ENCODE data around the gene CACNA2D3.

The CACNA2D3 gene

GRCh38 chr3:54137311-54137710, 15.0 kb downstream of the CACNA2D3 start:
- H3K4me3 ChIP-seq (ENCODE audit: low read length) = no peak overlapping the region
- TF ChIP-seq, protein P1, sequence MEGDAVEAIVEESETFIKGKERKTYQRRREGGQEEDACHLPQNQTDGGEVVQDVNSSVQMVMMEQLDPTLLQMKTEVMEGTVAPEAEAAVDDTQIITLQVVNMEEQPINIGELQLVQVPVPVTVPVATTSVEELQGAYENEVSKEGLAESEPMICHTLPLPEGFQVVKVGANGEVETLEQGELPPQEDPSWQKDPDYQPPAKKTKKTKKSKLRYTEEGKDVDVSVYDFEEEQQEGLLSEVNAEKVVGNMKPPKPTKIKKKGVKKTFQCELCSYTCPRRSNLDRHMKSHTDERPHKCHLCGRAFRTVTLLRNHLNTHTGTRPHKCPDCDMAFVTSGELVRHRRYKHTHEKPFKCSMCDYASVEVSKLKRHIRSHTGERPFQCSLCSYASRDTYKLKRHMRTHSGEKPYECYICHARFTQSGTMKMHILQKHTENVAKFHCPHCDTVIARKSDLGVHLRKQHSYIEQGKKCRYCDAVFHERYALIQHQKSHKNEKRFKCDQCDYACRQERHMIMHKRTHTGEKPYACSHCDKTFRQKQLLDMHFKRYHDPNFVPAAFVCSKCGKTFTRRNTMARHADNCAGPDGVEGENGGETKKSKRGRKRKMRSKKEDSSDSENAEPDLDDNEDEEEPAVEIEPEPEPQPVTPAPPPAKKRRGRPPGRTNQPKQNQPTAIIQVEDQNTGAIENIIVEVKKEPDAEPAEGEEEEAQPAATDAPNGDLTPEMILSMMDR (IDR thresholded peaks at IDR 0.05; ENCODE audit: insufficient read depth, low read depth, low read length, missing control alignments) = no peak
- no peak for DNase-seq (ENCODE audit: low read depth)

DNA sequence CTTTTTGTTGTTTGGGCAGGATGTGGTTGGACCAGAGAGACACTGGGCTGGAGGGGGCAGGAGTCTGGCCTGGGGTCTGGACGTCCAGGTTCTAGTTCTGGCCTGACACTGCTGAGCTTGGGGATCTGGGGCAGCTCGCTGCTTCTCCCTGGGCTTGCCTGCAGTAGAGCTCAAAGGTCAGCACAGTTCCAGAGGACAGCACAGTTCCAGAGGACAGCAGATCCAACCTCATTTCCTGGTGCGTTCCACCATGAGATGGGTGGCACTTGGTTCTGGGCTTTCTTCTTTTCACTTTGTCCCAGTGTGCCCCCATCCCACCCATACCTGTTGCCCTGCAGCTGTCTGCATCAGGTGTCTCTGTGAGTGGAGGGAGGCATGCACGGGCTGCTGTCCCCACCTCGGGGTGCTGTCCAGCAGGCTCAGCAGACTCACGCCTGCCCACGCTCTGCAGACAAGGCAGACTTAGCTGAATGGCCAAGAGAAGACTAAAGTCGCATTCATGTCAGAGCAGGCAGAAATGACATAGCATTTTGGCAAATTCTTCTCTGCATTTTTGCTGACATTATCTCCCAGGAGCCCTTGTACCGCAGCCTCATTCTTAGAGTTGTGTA, 16.7 kb downstream of the CACNA2D3 start:
- no peak for DNase-seq (ENCODE audit: low read depth)
- H3K4me3 ChIP-seq (ENCODE audit: low read length) = no peak overlapping the region
- TF ChIP-seq, protein P1 (IDR thresholded peaks at IDR 0.05; ENCODE audit: insufficient read depth, low read depth, low read length, missing control alignments) = no peak

DNA sequence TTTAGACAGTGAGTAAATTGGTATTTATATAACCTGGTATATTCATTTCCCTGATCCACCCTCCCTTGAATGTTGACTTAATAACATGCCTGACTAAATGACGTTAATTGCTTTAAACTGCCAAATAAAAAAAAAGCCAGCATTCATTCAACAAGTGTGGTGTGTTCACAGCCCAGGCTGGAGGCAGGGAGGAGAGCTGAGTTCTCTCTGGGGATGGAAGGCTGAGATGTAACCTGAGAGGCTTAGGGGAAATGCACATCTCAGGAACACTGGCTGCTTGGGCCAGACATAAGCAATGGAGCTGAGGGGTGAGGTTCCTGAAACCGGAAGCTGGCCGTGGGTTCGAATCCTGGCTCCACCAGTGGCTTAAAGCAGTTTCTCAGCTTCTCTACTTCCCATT, 17.3 kb downstream of the CACNA2D3 start:
- no peak for DNase-seq (ENCODE audit: low read depth)
- TF ChIP-seq, protein P1 (IDR thresholded peaks at IDR 0.05; ENCODE audit: insufficient read depth, low read depth, low read length, missing control alignments) = no peak
- H3K4me3 ChIP-seq (ENCODE audit: low read length) = no peak overlapping the region

- TF ChIP-seq, protein P1 (IDR thresholded peaks at IDR 0.05; ENCODE audit: insufficient read depth, low read depth, low read length, missing control alignments) = no peak
- H3K4me3 ChIP-seq (ENCODE audit: low read length) = no peak overlapping the region
- DNase-seq (ENCODE audit: low read depth) = no peak
Measured at GRCh38 chr3:54144284-54144683, 21.9 kb downstream of the CACNA2D3 start.

- no peak for DNase-seq (ENCODE audit: low read depth)
- H3K4me3 ChIP-seq (ENCODE audit: low read length) = no peak overlapping the region
- TF ChIP-seq, protein P1 (IDR thresholded peaks at IDR 0.05; ENCODE audit: insufficient read depth, low read depth, low read length, missing control alignments) = peak; percentile 36
Measured at GRCh38 chr3:54146506-54147239, 24.3 kb downstream of the CACNA2D3 start.

GRCh38 chr3:54150864-54151467, 28.6 kb downstream of the CACNA2D3 start:
- TF ChIP-seq, protein P1 (IDR thresholded peaks at IDR 0.05; ENCODE audit: insufficient read depth, low read depth, low read length, missing control alignments) = no peak
- H3K4me3 ChIP-seq (ENCODE audit: low read length) = no peak overlapping the region
- no peak for DNase-seq (ENCODE audit: low read depth)

All from epithelial cell of esophagus (primary cell).